Endothelial cell of umbilical vein (primary cell): ENCODE data around the gene ASB2.

Experiments used
- EZH2 ChIP-seq: IDR thresholded peaks from 2 replicates; pipeline ENCODE4 v1.6.1; 2012; ENCODE audit warnings: borderline replicate concordance, low read depth, mild to moderate bottlenecking, moderate library complexity, low read length, inconsistent platforms; ENCODE audit not compliant: severe bottlenecking
- FOS ChIP-seq: IDR thresholded peaks from 2 replicates; pipeline ENCODE4 v1.6.1; 2011; ENCODE audit warnings: mild to moderate bottlenecking, low read length, moderate library complexity, borderline replicate concordance; ENCODE audit not compliant: insufficient read depth
- POLR2A ChIP-seq: IDR thresholded peaks from 2 replicates; pipeline ENCODE4 v1.6.1; 2012; ENCODE audit warnings: low read depth, mild to moderate bottlenecking, control low read depth, low read length
- TF ChIP-seq, protein P1 (sequence below), 2 donors: IDR thresholded peaks; 1 replicate in 1 of 2; 2 replicates in 1 of 2; pipeline ENCODE4 v1.5.1; 2011; ENCODE audit warnings: low read length in 2 of 2, mild to moderate bottlenecking in 2 of 2, moderate library complexity in 2 of 2, control low read depth in 1 of 2, inconsistent platforms in 1 of 2, low read depth in 1 of 2; ENCODE audit not compliant: insufficient read depth in 1 of 2; ENCODE audit errors: extremely low read depth in 1 of 2
- TF ChIP-seq, protein P2 (sequence below): IDR thresholded peaks from 2 replicates; pipeline ENCODE4 v1.6.1; 2011; ENCODE audit not compliant: insufficient read depth, insufficient read length

DNA sequence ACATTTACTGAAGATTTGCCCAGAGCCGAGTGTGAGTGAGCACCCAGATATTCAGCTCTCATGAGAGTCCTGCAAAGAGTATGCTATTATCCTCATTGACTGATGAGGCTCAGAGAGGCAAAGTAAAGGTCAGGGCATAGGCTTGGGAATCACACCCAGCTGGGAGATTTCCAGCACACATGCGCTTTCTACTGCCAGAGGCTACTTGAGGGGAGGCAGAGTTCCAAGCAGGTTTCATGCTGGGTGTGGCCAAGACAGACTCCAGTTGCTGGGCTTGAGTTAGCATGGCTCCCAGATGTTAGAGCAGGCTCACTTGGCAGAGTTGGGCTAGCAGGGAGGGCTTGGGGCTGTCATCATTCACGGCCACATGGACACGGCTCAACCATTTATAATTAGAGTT, 63.6 kb downstream of the ASB2 start:
- TF ChIP-seq, protein P1, sequence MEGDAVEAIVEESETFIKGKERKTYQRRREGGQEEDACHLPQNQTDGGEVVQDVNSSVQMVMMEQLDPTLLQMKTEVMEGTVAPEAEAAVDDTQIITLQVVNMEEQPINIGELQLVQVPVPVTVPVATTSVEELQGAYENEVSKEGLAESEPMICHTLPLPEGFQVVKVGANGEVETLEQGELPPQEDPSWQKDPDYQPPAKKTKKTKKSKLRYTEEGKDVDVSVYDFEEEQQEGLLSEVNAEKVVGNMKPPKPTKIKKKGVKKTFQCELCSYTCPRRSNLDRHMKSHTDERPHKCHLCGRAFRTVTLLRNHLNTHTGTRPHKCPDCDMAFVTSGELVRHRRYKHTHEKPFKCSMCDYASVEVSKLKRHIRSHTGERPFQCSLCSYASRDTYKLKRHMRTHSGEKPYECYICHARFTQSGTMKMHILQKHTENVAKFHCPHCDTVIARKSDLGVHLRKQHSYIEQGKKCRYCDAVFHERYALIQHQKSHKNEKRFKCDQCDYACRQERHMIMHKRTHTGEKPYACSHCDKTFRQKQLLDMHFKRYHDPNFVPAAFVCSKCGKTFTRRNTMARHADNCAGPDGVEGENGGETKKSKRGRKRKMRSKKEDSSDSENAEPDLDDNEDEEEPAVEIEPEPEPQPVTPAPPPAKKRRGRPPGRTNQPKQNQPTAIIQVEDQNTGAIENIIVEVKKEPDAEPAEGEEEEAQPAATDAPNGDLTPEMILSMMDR (IDR thresholded peaks at IDR 0.05; ENCODE audit: extremely low read depth in 1 of 2, insufficient read depth in 1 of 2, low read depth in 1 of 2, low read length in 2 of 2): no peak
- TF ChIP-seq EZH2 (no peak), FOS (no peak), POLR2A (no peak)
- TF ChIP-seq, protein P2, sequence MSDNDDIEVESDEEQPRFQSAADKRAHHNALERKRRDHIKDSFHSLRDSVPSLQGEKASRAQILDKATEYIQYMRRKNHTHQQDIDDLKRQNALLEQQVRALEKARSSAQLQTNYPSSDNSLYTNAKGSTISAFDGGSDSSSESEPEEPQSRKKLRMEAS: no peak
